ENCODE data around the gene MUSTN1.

The MUSTN1 gene

DNA sequence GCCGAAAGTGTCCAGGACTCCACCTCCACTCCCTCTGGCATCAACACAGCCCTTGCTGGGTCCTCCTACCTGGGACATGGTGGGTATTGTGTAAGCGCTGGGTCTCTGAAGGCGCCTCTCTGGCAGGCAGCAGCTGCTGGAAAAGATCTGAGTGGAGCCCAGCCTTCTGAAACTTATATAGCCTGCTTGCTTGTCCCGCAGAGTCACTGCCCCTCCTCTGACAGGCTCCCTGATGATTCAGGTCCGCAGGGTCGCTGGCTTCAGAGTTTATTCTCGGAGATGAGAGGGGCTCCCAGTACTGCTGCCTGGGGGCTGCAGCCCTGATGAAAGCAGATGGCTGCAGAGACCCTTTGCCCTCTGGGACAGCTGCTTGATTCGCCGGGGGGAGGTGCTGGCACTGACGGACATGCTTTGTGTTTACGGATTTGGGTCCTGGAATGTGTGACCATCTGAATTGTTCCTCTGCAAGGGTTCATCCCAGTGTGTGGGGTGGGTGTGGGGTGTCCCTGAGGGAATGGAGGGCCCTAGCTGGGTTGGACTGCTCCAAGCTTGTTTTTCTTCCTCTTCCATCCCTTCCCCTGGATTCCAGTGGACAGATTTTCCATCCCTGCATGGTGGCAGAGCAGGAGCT lies at the start of gene MUSTN1:
Gene MUSTN1 (minus strand): TSS at position 149 of the 631 bp plus-strand sequence. CDS start 71 bp downstream, at position 78.
- DNase-seq, result no peak

DNA sequence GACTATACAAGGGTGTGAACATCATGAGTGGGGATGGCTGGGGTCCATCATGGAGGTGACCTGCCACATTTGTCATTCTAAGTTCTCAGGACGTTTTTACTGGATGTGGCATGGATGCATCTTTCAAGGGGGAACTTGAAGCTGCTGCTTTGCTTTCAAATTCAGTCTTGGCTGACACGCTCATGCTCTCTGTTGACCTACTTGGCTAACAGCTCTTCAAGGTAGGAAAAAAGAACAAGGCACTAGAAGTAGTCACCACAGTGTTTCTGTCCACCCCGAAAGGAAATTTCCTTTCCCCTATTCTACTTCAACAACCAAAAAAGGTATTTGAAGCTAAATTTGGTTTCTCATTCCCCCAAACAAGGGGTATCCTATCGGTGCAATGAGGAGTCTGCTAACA lies 47.6 kb upstream of the MUSTN1 start:
- DNase-seq, result no peak

DNA sequence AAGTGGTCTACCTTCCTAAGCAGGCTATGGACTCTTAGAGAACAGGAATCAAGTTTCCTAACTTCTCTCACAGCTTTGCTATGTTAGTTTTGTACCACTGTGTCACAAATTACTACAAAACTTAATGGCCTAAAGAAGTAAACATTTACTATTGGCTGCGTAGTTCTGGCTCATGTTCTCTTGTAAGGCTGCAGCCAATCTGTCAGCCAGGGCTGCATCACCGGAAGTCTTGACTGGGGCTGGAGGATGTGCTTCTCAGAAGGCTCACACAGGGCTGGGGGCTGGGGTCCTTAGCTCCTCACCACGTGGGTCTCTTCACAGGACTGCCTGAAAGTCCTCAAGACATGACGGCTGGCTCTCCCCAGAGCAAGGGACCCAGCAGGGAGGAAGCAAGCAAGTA lies 47.1 kb upstream of the MUSTN1 start:
- DNase-seq, result no peak

DNA sequence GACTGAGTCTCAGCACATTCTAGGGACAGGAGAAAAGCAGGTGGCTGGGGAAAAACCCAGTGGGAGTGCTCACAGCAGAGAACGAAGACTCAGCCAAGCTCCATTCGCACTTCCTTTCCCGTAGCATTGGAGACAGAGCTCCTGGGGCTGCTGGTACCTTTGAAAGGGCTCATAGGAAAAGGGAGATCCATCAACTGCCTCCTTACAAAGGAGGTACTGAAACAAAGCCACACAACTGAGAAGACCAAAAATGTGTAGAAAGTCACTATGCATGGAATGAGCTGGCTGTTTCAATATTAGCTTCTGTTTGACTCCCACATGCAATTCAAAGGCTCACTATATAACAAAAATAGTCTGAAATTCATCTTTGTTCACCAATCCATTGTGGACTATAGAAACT lies 45.7 kb upstream of the MUSTN1 start:
- no peak for DNase-seq

DNA sequence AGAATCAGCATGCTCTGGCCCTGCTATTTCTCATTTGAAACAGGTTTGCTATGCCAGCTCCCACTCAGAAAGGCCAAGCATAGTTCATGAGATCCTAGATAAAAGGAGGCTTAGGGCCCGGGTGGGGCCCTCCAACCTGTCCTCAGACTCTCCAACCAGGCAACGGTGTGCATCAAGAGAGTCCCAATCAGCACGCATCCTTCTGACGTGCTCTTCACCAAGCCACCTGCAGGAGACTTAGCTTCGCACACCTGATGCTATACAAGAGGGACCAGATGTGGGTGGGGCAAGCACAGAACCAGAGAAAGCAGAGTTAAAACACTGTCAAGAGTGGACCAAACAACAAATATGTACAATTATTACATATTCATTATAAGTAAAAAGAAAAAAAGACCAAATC lies 45.2 kb upstream of the MUSTN1 start:
- DNase-seq, result no peak

DNA sequence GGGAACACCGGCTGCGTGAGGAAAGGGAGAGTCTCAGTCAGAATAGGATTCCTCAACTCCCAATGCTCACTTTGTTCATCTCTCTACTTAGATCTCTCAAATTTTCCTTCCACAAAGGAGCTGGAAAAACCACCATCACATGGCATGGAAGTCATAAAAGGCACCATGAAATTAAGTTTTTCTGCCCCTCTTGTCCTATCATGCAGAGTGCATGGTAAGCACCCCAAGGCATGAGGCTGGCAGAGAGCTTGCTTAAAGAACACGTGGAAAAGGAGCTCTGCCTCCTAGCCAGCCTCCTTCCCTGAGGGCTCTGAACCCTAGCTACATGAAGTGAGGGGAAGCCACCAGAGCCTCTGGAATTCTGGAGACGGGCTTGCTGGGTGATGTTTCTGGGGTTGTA lies 44.8 kb upstream of the MUSTN1 start:
- DNase-seq, result no peak

DNA sequence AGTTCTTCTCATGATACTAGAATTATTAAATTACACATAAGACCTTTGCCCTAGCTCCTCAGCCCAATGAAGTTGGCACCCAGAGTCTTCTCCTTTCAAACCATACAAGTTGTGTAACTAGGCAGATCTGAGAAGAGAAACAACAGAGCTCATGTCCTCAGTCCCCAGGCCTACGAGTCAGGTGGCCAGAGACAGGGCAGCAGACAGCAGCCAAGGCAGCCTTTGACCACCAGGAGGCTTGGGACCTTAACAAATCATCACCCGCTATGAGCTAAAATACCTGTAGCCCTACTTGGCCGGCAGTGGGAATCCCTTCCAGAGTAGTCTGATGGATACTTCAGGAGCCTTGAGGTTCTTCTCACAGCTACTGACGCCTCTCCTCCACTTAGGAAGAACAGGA lies 44.3 kb upstream of the MUSTN1 start:
- no peak for DNase-seq

DNA sequence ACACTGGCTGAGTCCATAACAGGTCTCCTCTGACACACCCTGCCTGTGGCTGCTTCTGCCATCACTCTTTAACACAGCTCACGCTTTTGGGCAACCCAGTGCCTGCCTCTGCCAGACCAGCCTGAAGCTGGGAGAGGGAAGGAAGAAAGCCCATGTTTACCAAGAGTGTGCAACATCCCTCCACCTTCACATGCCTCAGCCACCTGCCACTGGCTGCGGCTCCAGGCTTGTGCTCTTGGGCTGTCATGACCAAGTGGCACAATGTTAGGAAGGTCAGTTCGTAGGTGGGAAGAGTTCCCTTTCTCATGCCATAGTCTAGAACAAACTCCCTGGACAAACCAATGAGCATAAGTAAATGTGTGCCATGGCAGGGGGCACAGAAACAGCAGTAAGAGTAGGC lies 42.3 kb upstream of the MUSTN1 start:
- DNase-seq, result no peak

DNA sequence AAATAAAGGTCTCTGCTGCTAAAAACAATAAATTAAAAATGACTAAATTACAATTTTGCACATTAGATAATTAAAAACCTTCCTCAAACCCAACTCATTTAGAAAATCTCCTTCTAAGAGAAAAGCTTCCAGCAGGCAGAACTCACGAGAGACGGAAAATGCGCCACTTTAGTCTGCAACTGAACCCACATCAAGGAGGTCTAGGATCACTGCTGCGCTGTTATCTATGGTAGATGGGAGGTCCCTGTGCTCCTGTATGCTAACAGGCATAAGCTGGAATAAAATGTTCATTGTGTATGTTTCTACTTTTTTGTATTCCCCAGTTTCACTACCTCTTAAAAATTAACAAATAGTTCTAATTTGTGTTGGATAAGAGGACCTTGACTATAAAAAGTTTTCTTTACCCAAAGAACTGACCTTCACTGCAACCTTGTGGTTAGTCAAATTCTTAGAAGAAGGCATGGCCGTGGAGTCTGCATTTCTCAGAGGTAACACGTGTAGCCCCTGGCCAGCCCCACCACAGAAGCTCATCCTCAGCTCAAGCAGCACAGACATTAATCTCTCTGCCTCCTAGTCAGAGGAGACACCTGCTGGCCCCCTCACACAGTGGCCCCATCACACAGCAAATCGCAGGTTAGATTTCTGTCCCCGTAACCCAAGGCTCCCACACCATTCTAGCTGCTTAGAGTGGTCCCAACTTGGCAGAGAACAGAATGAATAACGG lies 40.2 kb upstream of the MUSTN1 start:
- DNase-seq, result no peak

DNA sequence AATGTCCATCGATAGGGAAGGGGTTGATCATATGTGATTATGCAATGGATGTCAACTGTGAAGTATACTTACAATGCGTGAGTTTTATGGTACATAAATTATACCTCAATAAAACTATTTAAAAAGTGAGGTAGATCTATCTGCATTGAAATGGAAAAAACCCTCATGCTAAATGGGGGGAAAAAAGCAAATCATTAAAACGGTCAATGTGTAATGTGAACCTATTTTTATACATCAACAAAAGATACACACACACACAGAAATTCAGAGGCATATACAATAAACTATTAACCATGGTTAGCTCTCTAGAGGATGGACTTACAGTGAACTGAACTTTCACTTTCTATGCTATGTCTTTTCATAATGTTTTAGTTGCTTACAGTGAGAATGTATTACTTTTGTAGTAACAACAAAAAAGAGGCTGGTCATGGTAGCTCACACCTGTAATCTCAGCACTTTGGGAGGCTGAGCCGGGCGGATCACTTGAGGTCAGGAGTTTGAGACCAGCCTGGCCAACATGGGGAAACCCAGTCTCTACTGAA lies 39.4 kb upstream of the MUSTN1 start:
- no peak for DNase-seq

DNA sequence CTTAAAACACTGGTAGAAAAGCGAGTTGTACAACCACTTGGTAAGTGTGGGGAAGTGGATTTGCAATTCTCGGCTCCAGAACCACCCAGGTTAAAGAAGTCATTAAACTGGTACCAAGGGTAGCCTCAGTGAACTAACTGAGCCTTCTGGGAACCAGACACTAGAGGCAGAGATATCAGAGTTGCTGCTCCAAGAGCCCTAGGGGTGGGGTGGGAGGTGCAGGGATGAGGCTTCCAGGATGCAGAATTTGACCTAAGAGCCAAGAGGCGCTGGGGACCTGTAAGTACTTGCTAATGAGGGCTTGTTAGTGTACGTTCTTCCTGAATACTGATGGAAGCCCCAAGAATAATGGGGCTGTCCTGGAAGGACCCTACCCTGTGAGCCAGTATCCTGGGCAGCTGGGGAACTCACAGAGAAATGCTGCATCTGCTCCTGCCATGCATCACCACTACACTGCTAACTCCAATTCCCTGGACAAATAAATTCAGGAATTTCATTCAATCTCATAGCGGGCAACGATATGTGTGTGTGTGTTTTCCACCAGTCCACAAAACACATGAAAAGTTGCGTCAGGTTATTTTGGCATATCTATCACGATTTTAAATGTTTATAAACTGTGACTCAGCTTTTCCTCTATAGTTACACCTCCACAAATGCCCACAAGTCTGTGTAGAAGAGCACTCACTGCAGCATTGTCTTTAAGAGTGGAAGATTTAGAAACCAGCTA lies 38.8 kb upstream of the MUSTN1 start:
- DNase-seq, result no peak

DNA sequence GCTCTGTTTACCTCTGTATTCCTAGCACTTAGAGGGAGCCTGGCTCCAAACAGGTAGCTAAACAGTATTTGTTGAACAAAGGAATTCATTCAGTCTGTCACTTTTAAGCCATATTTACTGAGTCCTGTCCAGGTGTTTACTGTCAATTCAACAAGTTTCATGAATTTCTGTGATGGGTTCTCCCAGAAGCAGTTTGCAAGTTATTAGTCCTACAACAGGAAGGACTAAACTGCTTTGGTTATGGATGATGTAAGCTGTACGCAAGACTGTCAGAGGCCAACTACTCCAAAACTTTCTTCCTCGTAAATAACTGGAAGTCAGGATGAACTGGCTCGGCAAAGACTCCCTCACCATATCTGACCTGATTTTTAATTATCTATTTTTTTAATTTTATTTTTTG lies 37.4 kb upstream of the MUSTN1 start:
- no peak for DNase-seq

DNA sequence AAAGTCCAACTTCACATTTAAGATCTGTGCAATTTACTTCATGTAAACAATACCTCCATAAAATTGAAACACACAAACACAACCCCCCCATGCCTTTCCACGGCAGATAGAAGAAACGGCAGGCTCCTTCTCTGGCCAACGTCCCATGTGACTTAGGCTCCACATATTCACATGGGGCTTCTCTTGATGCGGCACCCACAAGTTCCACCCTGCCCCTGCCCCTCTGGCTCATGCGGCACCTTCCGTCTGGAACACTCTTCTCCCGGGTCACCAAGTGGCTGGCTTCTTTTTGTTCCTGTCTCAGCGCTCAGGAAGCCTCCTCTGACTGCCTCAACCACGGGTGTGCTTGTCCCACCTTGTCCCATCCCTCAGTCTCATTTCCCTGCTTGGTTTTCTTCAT lies 36.9 kb upstream of the MUSTN1 start:
- no peak for DNase-seq

DNA sequence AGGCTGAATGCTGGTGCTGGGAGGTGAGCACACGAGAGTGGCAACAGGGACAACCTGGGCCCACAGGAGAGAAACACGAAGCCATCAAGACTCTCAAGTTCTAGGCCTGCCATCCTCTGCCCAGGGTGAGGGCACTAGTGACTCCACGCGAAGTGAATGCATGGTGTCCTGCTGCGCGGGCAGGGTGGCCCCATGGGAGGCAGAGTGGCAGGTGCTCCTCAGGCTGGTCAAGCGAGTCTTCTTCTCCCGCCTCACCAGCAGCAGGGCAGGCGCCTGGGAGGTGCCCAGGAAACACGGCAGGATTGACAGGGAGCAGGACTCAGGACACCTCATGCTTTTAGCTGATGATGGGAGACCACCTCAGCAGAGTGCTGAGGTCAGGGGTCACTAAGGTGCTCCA lies 35.7 kb upstream of the MUSTN1 start:
- no peak for DNase-seq

DNA sequence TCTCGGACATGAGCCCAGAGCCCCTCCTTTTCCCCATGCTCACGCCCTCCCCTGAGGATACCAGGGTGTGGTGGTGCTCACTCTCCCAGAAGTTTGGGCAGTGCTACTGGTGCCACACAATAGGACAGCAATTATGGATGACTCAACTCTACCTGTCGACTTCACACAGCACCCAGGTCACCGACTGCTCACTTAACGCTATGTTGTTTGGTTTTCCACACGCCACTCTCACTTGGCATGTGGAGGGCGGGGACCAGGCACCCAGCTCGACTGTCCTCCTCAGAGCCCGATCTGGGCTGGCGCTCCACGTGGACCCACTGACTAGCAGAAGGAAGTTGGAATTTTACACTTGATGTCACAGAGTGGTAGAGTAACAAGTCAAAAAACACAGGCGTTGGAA lies 31.6 kb upstream of the MUSTN1 start:
- DNase-seq, result no peak

DNA sequence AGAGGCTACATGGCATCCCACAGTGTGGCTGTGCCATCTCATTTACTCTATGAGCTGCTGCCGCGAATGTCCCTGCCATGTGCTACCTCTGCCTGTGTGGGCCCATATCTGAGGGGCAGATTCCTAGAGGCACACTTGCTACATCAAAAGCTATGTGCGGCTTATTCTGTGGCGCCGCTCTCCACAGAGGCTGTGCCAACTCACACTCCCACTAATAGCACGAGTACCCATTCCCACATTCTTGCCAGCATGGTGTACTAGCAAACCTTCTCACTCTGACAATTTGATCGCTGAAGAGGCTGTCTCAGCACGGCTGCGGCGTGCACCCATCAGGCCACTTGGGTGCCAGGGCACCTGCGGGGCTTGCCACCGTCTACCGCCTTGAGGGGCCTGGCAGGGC lies 31.2 kb upstream of the MUSTN1 start:
- no peak for DNase-seq

DNA sequence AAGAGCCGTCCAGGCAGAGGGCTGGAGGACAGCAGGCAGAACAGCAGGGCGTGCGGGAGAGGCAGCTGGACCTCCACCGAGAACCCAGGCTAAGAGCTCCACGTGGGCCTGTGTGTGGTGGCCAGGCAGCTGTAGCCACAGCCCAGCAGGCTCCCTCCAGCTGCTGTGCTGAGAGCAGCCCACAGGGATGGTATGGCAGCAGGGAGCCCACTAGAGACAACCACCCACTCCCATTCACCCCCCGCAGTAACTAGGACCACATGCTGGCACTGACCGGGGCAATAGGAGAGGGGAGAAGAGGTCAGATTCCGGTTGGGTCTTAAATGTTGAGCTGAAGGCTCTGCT lies 25.6 kb upstream of the MUSTN1 start:
- DNase-seq, result no peak

DNA sequence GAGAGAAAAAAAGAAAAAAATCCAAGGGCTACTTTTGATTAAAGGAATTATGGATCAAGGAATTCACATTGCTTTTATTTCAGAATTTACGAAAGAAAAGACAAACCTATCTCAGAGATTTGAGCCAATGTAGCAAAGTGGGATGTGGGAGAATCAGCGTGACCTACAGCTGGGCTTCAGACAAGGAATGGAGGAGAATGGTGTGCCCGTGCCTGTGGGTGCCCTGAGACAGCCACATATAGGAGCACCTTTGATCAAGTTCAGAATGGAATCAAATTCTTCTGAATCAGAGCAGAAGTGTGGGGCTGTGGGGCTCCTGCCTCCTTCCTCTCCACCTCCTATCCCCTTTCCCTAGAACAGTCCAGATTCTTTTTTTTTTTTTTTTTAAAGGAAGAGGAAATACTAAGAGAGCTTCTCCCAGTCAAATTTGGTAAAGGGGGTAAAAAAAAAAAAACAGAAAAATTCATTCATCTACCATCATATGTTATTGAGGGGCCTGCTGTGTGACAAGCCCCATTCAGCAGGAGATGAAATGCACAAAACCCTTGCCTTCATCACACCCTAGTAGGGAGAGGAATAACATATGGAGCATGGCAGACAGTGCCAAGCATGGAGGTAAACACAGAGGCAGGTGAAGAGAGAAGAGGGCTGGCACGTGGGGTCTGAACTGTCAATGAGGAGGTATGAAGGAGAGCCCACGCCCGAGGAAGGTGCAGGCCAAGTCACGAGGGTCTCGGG lies 25.0 kb upstream of the MUSTN1 start:
- no peak for DNase-seq

DNA sequence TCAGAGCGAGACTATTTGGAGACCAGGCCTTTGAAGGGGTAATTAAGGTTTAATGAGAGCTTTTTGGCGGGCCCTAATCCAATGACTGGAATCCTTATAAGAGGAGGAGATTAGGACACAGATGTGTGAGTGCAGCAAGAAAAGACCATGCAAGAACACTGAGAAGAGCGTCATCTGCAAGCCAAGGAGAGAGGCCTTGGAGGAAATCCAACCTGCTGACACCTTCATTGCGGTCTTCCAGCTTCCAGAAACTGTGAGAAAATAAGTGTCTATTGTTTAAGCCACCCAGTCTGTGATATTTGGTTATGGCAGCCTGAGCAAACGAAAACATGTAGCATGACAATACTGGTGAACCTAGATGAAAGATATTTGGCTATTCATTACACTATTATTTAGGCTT lies 23.0 kb upstream of the MUSTN1 start:
- DNase-seq, result no peak

DNA sequence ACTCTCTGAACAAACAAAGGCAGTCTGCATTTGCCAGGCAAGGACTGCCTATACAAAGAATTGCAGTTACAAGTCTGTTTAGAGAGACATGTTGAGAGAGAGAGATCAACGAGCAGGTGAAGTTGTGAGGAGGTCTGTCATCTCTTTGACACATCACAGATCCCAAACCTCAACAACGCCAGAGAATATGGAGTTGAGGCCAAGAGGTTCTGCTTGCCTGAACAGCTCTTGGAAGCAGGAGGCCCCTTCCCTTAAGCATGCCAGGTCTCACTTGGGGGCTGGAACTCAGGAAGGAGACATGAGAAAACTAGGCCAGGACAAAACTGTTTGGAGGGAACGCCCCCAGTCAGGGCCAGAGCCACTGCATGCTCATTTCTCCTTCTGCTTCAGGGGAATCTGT lies 22.3 kb upstream of the MUSTN1 start:
- no peak for DNase-seq

DNA sequence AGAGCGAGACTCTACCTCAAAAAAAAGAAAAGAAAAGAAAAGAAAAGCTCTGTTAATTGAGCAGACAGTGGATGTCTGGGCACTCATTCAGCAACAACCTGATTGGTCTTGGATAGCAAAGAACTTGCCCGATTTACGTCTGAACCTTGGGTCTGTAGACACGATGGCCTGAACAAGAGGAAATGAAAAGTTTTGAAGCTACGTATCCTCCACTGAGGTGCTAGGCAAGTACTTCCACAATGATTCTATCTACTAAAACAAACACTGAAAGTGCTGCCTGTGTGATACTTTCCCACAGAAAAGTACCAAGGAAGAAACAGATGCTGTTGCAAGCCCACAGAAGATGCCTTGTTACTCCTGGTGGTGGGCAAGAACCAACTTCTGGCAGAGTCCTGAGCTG lies 21.8 kb upstream of the MUSTN1 start:
- no peak for DNase-seq

DNA sequence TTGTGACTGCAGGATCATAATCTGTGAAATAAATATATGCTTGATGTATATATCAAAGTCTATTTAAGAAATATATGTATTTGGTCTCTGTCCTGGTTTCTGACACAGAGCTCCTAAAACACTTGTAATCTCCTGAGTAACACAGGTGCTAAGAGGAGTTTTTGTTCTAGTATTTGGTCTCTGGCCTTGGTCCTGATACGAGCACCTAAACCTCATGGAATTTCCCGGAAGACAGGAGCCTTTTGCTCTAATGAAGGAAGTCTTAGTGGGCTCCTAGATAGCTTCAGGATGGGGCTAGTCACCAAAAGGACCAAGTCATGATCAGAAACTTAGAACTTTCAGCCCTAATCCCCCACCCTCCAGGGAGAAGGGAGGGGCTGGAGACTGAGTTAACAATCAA lies 19.2 kb upstream of the MUSTN1 start:
- DNase-seq, result no peak

DNA sequence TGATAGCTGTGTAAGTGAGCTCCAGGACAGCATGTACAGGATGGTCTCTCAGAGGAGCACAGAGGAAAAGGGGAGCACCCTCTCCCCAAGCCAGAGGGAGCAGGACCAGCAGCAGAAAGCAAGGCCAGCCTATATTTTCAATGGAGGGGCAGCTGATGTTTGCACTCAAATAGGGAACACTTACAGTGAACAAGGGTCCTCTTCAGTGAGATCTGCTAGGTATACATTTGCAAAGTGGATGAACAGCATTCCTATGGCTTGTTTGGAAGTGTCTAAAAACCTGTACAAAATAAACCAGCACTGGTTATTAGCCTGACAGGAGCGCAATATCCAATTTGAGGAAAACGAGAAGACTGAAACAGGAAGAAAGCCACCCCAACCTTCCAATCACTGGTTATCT lies 17.6 kb upstream of the MUSTN1 start:
- DNase-seq, result no peak

DNA sequence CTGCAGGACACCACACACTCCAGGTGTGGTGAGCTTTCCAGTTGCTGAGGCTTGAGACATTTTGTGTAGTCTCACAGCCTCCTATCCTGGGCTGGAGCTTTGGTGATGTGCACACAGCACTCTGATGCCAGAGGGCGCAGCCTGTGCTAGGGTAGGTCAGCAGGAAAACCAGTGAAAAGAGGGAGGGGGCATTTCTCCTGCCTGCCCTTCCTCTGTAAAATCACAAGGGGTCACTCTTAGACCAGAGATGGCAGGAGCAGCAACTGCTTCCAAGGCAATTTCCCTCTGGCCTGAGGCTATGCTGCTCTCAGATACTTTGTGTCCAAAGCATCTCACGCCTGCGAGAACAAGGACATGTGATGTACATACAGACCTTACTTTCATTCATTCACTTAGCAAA lies 16.5 kb upstream of the MUSTN1 start:
- DNase-seq, result no peak
